ENCODE data around the gene ACTG1. TPM values are rescaled to one million over a fixed set of nuclear protein-coding genes. Genes with fewer than 3 reads are reported as not detected.
A peak's percentile ranks its signal among the peaks of the same experiment; 100 is the strongest.

The ACTG1 gene
- total RNA-seq, 1 experiment from 2014 or later = 3,455 TPM

GRCh38 chr17:81492706-81493105 lies 19.9 kb downstream of the ACTG1 start (continued):
- TF ChIP-seq ARID4B (CRISPR knock-in tag; IDR thresholded peaks at IDR 0.05; ENCODE audit: borderline replicate concordance) (no peak), JUN (CRISPR knock-in tag; IDR thresholded peaks at IDR 0.05) (no peak)

- CTCF ChIA-PET = interaction anchor here (0.6 to 2.2 kb wide), 10 partner anchors 8 to 239 kb away, joined by 3 to 10 read pairs (median 4); partner anchors contain the start of gene ACTG1
- H3K36me3 Mint-ChIP-seq = no peaks in the 10 kb centered on the region
Observed at GRCh38 chr17:81492202-81492601, 20.4 kb downstream of the ACTG1 start.

GRCh38 chr17:81491761-81492160 lies 20.8 kb downstream of the ACTG1 start:
- H3K4me1 Mint-ChIP-seq = peaks cover 31% of the 10 kb centered on the region
- DNase-seq (ENCODE audit: low spot score) (no peak), ATAC-seq (no peak)
- H3K27me3 Mint-ChIP-seq (ENCODE audit: low read depth) = peaks cover 59% of the 10 kb centered on the region
- no peaks in the 10 kb centered on the region for H3K36me3 Mint-ChIP-seq
- 0 out of 2 replicates have a peak overlapping the region, but pooled peaks have one; percentile 19 for H3K4me3 Mint-ChIP-seq
- POLR2A ChIA-PET = interaction anchor here (0.6 to 4.1 kb wide), 3 partner anchors 15 to 1654 kb away, joined by 3 to 38 read pairs (median 3); no protein-coding TSS in a partner anchor
- H3K27ac Mint-ChIP-seq = no peak overlapping the region
- CTCF ChIA-PET = interaction anchor here (0.6 to 1.5 kb wide), 9 partner anchors 17 to 239 kb away, joined by 3 to 7 read pairs (median 4); partner anchors contain the start of gene ACTG1
- H3K9me3 Mint-ChIP-seq = no peaks in the 10 kb centered on the region
- TF ChIP-seq ZNF138 (CRISPR knock-in tag; conservative IDR thresholded peaks at IDR 0.05) (no peak), ATF6 (CRISPR knock-in tag; IDR thresholded peaks at IDR 0.05) (no peak), ZBTB43 (CRISPR knock-in tag; IDR thresholded peaks at IDR 0.05) (no peak), SOX15 (CRISPR knock-in tag; IDR thresholded peaks at IDR 0.05) (no peak), ZNF396 (CRISPR knock-in tag; IDR thresholded peaks at IDR 0.05; ENCODE audit: borderline replicate concordance) (no peak), CREB1 (CRISPR knock-in tag; IDR thresholded peaks at IDR 0.05) (no peak), USF1 (CRISPR knock-in tag; IDR thresholded peaks at IDR 0.05) (no peak)

More at GRCh38 chr17:81492202-81492601, 20.4 kb downstream of the ACTG1 start:
- TF ChIP-seq NFYB (CRISPR knock-in tag; conservative IDR thresholded peaks at IDR 0.05; ENCODE audit: low read depth) (no peak), JUN (CRISPR knock-in tag; IDR thresholded peaks at IDR 0.05) (no peak), NFATC4 (CRISPR knock-in tag; IDR thresholded peaks at IDR 0.05) (no peak), JAZF1 (CRISPR knock-in tag; IDR thresholded peaks at IDR 0.05) (no peak), ZMAT4 (CRISPR knock-in tag; IDR thresholded peaks at IDR 0.05) (no peak), ZBTB43 (CRISPR knock-in tag; IDR thresholded peaks at IDR 0.05) (no peak), ZNF121 (CRISPR knock-in tag; IDR thresholded peaks at IDR 0.05) (no peak), GABPB1 (CRISPR knock-in tag; IDR thresholded peaks at IDR 0.05) (no peak), AR (CRISPR knock-in tag; IDR thresholded peaks at IDR 0.05) (no peak), TEAD1 (CRISPR knock-in tag; IDR thresholded peaks at IDR 0.05) (no peak)
- Mint-ChIP-seq H3K27ac (no peak overlapping the region), H3K4me1 (peaks cover 31% of the 10 kb centered on the region), H3K27me3 (ENCODE audit: low read depth) (peaks cover 58% of the 10 kb centered on the region), H3K9me3 (no peaks in the 10 kb centered on the region), H3K4me3 (peak overlapping the region; percentile 19; the same call in 1 of the 2 replicates)
- POLR2A ChIA-PET = interaction anchor here (0.6 to 4.1 kb wide), 3 partner anchors 14 to 1655 kb away, joined by 3 to 38 read pairs (median 3); no protein-coding TSS in a partner anchor
- ATAC-seq (no peak), DNase-seq (ENCODE audit: low spot score) (no peak)

Measured in WTC11 (cell line).